HCT116 (cell line): Measurements from ENCODE around the gene PTGDS. TPM values are rescaled to one million over a fixed set of nuclear protein-coding genes. Genes with fewer than 3 reads are reported as not detected.

Experiments used
- ATAC-seq: fragments of 200-7000 bp; cut with Tn5 transposase; 2 replicates; pipeline ENCODE4 v1.9.1; 2020; ENCODE audit warnings: mild to moderate bottlenecking, moderate library complexity
- BruUV-seq: library from RNA; stranded (reverse); fragments of 400-500 nt; replicated peaks from 2 replicates; lab custom pipeline; 2021; lab: Mats Ljungman, UMichigan
- CTCF ChIA-PET: fragments of 300-600 bp; sonication (Branson Sonifier 250); formaldehyde crosslinking; loops from one replicate; lab custom pipeline; 2021; ENCODE audit warnings: antibody characterized with exemption; lab: Charles Lee
- POLR2A ChIA-PET: fragments of 300-600, 350-600 bp; sonication (Branson Sonifier 250); formaldehyde crosslinking; loops from one replicate; lab custom pipeline; 2021; ENCODE audit warnings: antibody characterized with exemption; lab: Charles Lee
- RAD21 ChIA-PET, 2 experiments: fragments of 300-600 bp; sonication (Branson Sonifier 250); formaldehyde crosslinking; loops; one replicate each; lab custom pipeline; 2023; ENCODE audit warnings: low total read pairs in 2 of 2; ENCODE audit not compliant: uncharacterized antibody in 2 of 2, unreplicated experiment in 2 of 2, low non-redundant PET in 1 of 2; lab: Charles Lee
- DNase-seq: peaks from one replicate; pipeline ENCODE4 v3.0.0-alpha.2; 2010; ENCODE audit warnings: low read depth, low spot score
- H2AFZ ChIP-seq: fragments of 200-600 bp; shearing (Covaris generic), sonication (generic); 2 replicates; pipeline ENCODE4 v1.6.1; 2017; ENCODE audit warnings: low read depth, mixed run types, mixed read lengths, antibody characterized with exemption, low read length; ENCODE audit not compliant: poor library complexity, severe bottlenecking
- H3K27ac ChIP-seq: 2 replicates; pipeline ENCODE4 v1.5.1; 2012; ENCODE audit warnings: low read depth, low read length
- H3K27me3 ChIP-seq: fragments of 200-600 bp; sonication (generic); 2 replicates; pipeline ENCODE4 v1.6.1; 2016; ENCODE audit warnings: mixed run types, low read length, mixed read lengths; ENCODE audit not compliant: insufficient read depth
- H3K36me3 ChIP-seq, 2 experiments: fragments of 200-500 bp in 1 of 2; fragments of 200-600 bp in 1 of 2; sonication (Bioruptor generic) in 1 of 2; sonication (generic) in 1 of 2; 2 replicates each; pipeline versions ENCODE4 v1.5.1 to v1.6.1; 2014 to 2016; ENCODE audit warnings: low read length in 2 of 2, inconsistent platforms in 1 of 2, mixed read lengths in 1 of 2, mixed run types in 1 of 2; ENCODE audit not compliant: insufficient read depth in 2 of 2, control insufficient read depth in 1 of 2
- H3K4me1 ChIP-seq, 2 experiments: fragments of 200-600 bp in 1 of 2; sonication (generic) in 1 of 2; 2 replicates each; pipeline versions ENCODE4 v1.5.1 to v1.6.1; 2012 to 2017; ENCODE audit warnings: low read length in 2 of 2, inconsistent platforms in 1 of 2, mild to moderate bottlenecking in 1 of 2, mixed read lengths in 1 of 2, mixed run types in 1 of 2, moderate library complexity in 1 of 2; ENCODE audit not compliant: insufficient read depth in 2 of 2, control insufficient read depth in 1 of 2
- H3K4me2 ChIP-seq: fragments of 200-600 bp; sonication (generic); 2 replicates; pipeline ENCODE4 v1.6.1; 2017; ENCODE audit warnings: mixed run types, low read length, mixed read lengths
- H3K4me3 ChIP-seq, 2 experiments: fragments of 200-600 bp in 1 of 2; sonication (generic) in 1 of 2; replicated peaks in 1 of 2; 2 replicates each; pipeline ENCODE4 v1.5.1; 2011 to 2016; ENCODE audit warnings: low read length in 2 of 2, control low read depth in 1 of 2, low read depth in 1 of 2, mild to moderate bottlenecking in 1 of 2, mixed read lengths in 1 of 2, mixed run types in 1 of 2
- H3K79me2 ChIP-seq: fragments of 200-600 bp; sonication (generic); 2 replicates; pipeline ENCODE4 v1.6.1; 2017; ENCODE audit warnings: mild to moderate bottlenecking, mixed run types, low read length, moderate library complexity, mixed read lengths; ENCODE audit not compliant: insufficient read depth
- H3K9ac ChIP-seq: fragments of 200-600 bp; sonication (generic); 2 replicates; pipeline ENCODE4 v1.6.1; 2016; ENCODE audit warnings: low read length, mixed read lengths
- H3K9me2 ChIP-seq: fragments of 200-600 bp; sonication (generic), shearing (Covaris generic); 2 replicates; pipeline ENCODE4 v1.6.1; 2017; ENCODE audit warnings: mixed run types, mild to moderate bottlenecking, moderate library complexity; ENCODE audit not compliant: insufficient read depth
- H3K9me3 ChIP-seq, 2 experiments: fragments of 200-500 bp in 1 of 2; fragments of 200-600 bp in 1 of 2; sonication (Bioruptor generic) in 1 of 2; sonication (generic) in 1 of 2; 2 replicates each; pipeline ENCODE4 v1.6.1; 2014 to 2017; ENCODE audit warnings: low read length in 2 of 2, mixed read lengths in 2 of 2, inconsistent platforms in 1 of 2, low read depth in 1 of 2, mild to moderate bottlenecking in 1 of 2, mixed run types in 1 of 2, moderate library complexity in 1 of 2; ENCODE audit not compliant: control insufficient read depth in 1 of 2, insufficient read depth in 1 of 2
- H4K20me1 ChIP-seq: fragments of 200-600 bp; sonication (generic), shearing (Covaris generic); 2 replicates; pipeline ENCODE4 v1.6.1; 2017; ENCODE audit warnings: mixed run types, mild to moderate bottlenecking, moderate library complexity; ENCODE audit not compliant: insufficient read depth
- CTCF ChIP-seq, 3 experiments: fragments of 200-600 bp in 1 of 3; sonication (generic) in 1 of 3; IDR thresholded peaks in 2 of 3; conservative IDR thresholded peaks in 1 of 3; 2 replicates each; pipeline ENCODE4 v1.5.1; 2012 to 2017; ENCODE audit warnings: low read depth in 2 of 3, low read length in 2 of 3, antibody characterized with exemption in 1 of 3, borderline replicate concordance in 1 of 3, control low read depth in 1 of 3, mild to moderate bottlenecking in 1 of 3, mixed read lengths in 1 of 3, mixed run types in 1 of 3, moderate library complexity in 1 of 3; ENCODE audit not compliant: insufficient read depth in 1 of 3
- EGR1 ChIP-seq: IDR thresholded peaks from 2 replicates; pipeline ENCODE4 v1.6.1; 2012; ENCODE audit warnings: low read depth
- ELF1 ChIP-seq: IDR thresholded peaks from 2 replicates; pipeline ENCODE4 v1.6.1; 2012; ENCODE audit warnings: low read depth, borderline replicate concordance
- TCF7L2 ChIP-seq: IDR thresholded peaks from 2 replicates; pipeline ENCODE4 v1.7.0; 2011; ENCODE audit warnings: borderline replicate concordance, inconsistent platforms; ENCODE audit not compliant: insufficient read depth, insufficient read length; ENCODE audit errors: extremely low read depth
- intact Hi-C: fragments of 100-400 bp; cut with micrococcal nuclease; formaldehyde crosslinking; loops from 2 replicates; pipeline ENCODE4 v1.10.0; 2022
- total RNA-seq: library from RNA; stranded (reverse); gene quantifications from one replicate; pipeline ENCODE4 v1.2.1, GENCODE V29; 2021; ENCODE audit not compliant: unreplicated experiment
- TF ChIP-seq, protein P1 (sequence below): IDR thresholded peaks from 2 replicates; pipeline ENCODE4 v1.6.1; 2012

The PTGDS gene
- total RNA-seq, 1 experiment from 2014 or later = 3.1 TPM

DNA sequence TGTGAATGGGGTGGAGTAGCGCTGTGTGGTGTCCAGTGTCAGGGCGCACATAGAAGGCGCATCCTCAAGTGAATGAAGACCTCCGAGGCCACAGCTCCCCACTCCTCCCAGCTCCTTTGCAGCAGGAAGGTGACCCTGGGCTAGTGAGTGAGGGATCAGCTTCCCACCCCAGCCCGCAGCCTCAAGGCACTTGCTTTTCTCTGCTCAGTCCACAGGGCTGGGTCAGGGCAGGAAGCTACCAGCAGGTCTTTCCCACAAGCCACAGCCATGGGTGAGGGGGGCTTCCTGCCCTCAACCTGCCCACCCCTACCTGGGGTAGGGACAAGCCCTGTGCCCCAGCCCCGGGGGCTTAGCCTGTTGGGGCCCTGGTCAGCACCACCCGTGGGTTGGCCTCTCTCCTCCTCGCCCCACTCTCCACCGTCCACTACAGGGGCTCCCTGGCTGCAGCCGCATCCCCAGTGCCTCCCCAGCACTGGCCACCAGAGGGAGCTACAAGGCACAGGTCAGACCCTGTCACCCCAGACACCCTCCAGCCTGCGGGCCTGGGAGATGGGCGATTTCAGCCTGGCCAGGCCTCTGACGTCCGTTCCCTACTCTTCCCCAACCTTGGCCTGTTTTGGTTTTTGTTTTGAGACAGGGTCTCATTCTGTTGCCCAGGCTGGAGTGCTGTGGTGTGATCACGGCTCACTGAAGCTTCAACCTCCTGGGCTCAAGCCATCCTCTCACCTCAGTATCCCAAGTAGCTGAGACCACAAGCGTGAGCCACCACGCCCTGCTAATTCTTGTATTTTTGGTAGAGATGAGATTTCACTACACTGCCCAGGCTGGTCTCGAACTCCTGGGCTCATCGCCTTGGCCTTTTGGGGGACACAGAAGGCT is 52.0 kb downstream of the PTGDS start:
- POLR2A ChIA-PET = interaction anchor here (0.5 to 1.4 kb wide), 6 partner anchors 37 to 212 kb away, joined by 3 to 6 read pairs (median 4); partner anchors contain the start of genes PAXX and TUBB4B
- ATAC-seq = peak; percentile 77
- Histone ChIP-seq H4K20me1 (no peaks in the 10 kb centered on the region), H3K4me2 (peak overlapping the region; percentile 100), H3K4me1 (peaks cover 32 to 49% of the 10 kb centered on the region in 2 experiments), H3K79me2 (peaks cover 31% of the 10 kb centered on the region), H3K9me3 (no peaks in the 10 kb centered on the region), H3K9ac (peak overlapping the region; percentile 59; the same call in 1 of the 2 replicates), H2AFZ (no peak overlapping the region), H3K27ac (peak overlapping the region; percentile 85; the same call in 1 of the 2 replicates), H3K36me3 (no peaks in the 10 kb centered on the region), H3K9me2 (no peaks in the 10 kb centered on the region), H3K27me3 (no peaks in the 10 kb centered on the region), H3K4me3 (peak overlapping the region; percentile 56 to 70)
- intact Hi-C loops = loop anchor here (5.0 kb wide), 1 partner anchor 182 kb away; the partner anchor contains the start of gene PHPT1
- no peak for DNase-seq
- CTCF ChIA-PET = interaction anchor here (0.6 to 2.1 kb wide), 38 partner anchors 10 to 336 kb away, joined by 3 to 42 read pairs (median 5); partner anchors contain the start of genes AJM1, CLIC3, ENTPD2 and FBXW5
- RAD21 ChIA-PET = interaction anchor here (0.9 to 1.2 kb wide), 3 partner anchors 81 to 121 kb away, joined by 3 to 4 read pairs (median 4); no protein-coding TSS in a partner anchor
- BruUV-seq = no TSS peak
- TF ChIP-seq CTCF (IDR thresholded peaks at IDR 0.05 in 2 of 3, conservative IDR thresholded peaks at IDR 0.05 in 1 of 3; ENCODE audit: borderline replicate concordance in 1 of 3, insufficient read depth in 1 of 3, low read depth in 2 of 3, low read length in 2 of 3) (peak in 2 of 3 experiments; percentile 87 to 97; a peak in 4 of 6 replicates), TCF7L2 (no peak), EGR1 (no peak), ELF1 (no peak)
- TF ChIP-seq, protein P1, sequence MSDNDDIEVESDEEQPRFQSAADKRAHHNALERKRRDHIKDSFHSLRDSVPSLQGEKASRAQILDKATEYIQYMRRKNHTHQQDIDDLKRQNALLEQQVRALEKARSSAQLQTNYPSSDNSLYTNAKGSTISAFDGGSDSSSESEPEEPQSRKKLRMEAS = no peak
